GM12872 (cell line): ENCODE results near the gene NKX6-2.

Experiments
- TF ChIP-seq, protein P1 (sequence below): IDR thresholded peaks from 3 replicates; pipeline ENCODE4 v1.5.1; 2011; ENCODE audit warnings: low read depth, mild to moderate bottlenecking, low read length, moderate library complexity; ENCODE audit not compliant: insufficient read depth

Gene NKX6-2

DNA sequence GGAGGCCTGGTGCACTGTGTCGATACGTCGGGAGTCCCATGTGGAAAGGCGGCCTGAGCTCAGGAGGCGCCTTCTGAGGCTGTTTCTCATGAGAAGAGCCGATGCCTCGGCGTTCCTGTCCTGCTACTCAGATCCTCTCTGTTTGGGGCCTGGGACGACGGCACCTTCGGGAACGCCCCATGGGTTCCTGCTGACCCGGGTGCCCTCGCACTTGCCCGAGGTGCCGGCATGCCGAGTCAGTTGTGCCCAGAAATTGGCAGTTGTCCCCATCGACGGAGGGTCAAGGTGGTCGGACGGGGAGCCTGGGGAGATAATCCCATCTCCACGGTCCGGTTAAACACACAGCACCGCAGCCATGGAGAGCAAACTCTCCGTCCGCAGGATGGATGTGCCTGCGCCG, 33.0 kb downstream of the NKX6-2 start:
- TF ChIP-seq, protein P1, sequence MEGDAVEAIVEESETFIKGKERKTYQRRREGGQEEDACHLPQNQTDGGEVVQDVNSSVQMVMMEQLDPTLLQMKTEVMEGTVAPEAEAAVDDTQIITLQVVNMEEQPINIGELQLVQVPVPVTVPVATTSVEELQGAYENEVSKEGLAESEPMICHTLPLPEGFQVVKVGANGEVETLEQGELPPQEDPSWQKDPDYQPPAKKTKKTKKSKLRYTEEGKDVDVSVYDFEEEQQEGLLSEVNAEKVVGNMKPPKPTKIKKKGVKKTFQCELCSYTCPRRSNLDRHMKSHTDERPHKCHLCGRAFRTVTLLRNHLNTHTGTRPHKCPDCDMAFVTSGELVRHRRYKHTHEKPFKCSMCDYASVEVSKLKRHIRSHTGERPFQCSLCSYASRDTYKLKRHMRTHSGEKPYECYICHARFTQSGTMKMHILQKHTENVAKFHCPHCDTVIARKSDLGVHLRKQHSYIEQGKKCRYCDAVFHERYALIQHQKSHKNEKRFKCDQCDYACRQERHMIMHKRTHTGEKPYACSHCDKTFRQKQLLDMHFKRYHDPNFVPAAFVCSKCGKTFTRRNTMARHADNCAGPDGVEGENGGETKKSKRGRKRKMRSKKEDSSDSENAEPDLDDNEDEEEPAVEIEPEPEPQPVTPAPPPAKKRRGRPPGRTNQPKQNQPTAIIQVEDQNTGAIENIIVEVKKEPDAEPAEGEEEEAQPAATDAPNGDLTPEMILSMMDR, result no peak

DNA sequence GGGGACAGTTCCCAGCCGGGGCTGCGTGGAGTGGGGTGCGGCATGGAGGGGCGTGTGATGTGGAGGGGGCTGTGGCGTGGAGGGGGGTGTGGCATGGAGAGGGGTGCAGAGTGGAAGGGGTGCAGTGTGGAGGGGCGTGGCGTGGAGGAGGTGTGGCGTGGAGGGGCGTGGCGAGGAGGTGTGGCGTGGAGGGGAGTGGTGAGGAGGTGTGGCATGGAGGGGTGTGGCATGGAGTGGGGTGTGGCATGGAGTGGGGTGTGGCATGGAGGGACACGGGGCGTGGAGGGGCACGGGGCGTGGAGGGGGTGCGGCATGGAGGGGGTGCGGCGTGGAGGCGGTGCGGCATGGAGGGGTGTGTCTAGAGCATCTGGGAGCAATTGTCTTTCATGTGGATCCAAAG, 33.6 kb downstream of the NKX6-2 start:
- TF ChIP-seq, protein P1, result no peak

DNA sequence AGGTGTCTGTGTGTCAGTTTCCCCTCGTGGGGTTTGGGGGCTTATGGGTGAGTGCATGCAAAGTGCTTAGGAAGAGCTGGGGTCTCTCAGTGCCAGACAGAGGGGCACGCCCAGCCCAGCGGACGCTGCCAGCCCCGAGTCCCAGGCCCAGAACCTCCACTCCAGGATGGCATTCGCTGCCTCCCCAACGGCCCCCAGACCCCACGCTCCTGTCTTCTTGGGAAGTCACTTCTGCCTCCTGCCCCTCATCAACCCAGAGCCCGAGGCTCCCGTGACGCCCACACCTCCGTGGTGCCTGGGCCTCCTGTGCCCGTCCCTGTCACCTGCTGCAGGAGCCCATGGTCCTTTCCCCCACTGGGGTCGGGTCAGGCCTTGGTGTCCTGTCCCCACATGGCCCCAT, 35.0 kb downstream of the NKX6-2 start:
- TF ChIP-seq, protein P1, result no peak

DNA sequence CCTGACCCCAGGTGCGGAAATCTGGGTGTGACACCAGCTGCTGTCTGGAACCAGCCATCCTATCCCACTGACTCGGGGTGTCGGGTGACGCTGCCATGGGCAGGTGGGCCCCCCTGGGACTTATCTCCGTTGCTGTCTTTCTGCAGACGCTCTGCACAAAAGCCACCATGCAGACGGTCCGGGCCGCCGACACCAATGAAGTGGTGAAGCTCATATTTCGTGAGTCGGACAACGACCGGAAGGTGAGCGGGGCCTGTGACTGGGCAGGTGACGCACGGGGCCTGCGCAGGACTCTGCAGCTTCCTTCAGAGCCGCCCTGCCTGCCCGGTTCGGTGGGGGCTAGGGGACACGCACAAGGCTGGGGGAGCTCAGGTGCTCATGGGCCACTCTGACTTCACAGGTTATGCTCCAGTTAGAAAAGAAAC, 36.6 kb downstream of the NKX6-2 start:
- TF ChIP-seq, protein P1, result no peak

DNA sequence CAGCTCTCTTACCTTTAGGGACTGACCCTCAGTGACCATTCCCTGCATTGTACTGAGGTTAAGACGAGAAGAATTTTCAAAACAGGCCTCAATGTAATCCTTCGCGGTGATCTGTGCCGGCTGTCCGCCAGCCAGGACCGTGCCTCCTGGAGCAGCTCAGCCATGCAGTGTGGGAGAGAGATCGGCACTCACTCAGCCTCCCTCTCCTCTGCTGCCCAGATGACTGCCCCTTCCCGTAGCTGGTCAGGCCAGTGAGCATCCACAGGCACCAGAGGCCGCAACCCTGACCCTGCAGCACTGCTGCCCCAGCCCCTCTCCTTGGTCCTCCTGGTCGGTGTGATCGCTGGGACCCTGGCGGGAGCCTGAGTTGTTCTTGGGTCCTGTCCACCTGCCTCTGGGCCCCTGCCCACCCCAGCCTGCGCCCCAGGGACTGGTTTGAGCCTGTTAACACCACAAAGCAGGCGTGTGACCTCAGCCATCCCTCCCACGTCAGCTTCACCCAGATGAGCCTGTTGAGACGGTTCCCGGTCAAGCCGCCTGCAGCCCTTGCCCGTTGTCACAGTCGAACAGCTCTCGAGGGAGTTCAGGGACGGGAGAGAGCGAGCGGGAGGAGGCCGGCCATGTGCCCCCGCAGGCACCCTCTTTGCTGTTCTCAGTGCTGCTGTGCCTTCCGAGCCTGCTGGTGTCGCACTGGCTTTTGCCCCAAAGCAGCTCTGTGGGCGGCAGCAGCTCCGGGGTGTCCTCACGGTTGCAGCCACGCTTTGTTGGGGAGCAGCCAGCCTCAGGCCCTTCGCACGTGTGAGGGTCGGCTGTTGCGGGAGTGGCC, 37.2 kb downstream of the NKX6-2 start:
- TF ChIP-seq, protein P1, result no peak

DNA sequence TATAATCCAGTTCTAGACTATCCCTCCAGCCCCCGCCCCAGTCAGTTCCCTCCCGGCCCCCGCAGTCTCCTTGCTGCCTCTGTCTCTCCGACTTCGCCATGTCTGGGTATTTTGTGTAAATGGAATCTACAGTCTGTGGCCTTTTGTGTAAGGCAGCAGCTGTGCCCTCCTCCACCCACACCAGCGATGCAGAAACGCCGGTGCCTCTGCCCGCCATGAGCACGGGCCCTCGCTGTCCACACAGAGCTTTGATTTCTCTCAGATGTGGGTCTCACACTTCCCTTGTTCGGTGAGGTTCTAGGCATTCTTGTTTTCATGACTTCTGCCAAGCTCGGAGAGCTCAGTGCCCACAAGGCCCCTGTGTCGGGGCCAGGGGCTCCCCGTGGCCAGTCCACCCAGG, 37.8 kb downstream of the NKX6-2 start:
- TF ChIP-seq, protein P1, result no peak

DNA sequence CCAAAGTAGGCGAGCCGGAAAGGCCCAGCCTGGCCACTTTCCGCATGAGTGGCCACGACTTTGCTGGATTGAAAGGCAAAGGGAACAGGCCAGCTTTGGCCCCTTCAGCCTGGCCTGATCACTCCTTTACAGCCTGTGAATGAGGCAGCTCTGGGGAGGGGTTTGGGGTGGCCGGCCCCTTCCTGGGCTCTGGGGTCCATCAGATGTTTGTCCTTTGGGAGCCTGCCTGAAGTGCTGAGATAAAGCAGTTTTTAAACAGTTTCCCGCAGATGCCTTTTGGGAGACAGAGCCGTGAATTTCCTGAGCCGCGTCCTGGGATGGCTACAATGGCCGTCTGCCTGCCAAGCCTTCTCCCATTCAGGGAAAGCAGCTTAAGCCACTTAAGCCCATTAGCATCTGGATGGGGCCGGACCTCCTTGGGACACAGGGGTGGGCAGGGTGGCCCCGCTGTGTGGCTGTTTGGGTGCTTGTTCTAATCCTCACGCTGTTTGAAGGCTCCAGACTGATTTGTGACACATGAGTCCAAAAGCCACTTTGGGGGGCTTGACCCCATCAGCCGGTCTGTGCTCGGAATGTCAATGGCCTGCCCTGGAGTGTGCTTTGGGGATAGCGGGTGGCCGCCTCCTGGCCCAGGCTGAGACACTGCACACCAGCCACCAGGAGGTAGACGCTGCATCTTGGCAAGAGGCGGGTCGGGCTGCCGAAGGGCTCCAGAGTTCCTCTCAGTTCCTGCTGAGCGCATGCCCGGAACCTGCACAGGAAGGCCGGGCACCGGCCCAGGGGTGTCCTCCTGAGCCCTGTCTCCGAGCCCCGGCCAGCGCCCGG, 38.9 kb downstream of the NKX6-2 start:
- TF ChIP-seq, protein P1, result no peak
